GM21619 (cell line): ENCODE data around the gene ULBP2.
"Not testable (repeated sequence)": the region's sequence is repeated elsewhere in the genome, so short reads cannot be mapped to it uniquely, and the experiment has no call there.

ENCODE experiments used
- ATAC-seq: cut with Tn5 transposase; IDR thresholded peaks from one replicate; pipeline ENCODE4 v1.9.1; 2021; ENCODE audit not compliant: unreplicated experiment

Gene ULBP2

GRCh38 chr6:149908480-149908879 is 33.3 kb upstream of the ULBP2 start:
- not testable (repeated sequence) for ATAC-seq

- ATAC-seq: no peak
These were observed 31.9 kb upstream of the ULBP2 start for GRCh38 chr6:149909701-149910470.

GRCh38 chr6:149910721-149911151 is 31.1 kb upstream of the ULBP2 start:
- ATAC-seq: no peak

DNA sequence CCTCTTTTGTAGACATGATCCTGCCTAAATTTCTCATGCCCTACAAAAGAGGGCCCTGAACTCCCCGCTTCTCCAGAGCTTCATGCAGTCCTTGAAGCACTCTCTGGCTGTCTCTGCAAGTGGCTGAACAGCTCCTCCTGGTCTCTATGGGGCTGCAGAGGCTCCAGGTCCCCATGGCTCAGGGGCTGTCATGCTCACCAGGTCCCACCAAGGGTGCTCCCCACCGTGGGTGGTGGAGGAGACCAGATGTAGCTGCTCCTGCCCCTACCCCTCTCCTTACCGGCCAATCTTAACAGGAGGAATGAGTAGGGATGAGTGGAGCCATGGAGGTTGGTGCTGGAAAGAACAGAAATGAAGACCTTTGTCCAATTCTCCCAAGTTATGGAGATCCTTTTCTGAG is 29.1 kb upstream of the ULBP2 start:
- ATAC-seq: not testable (repeated sequence)

DNA sequence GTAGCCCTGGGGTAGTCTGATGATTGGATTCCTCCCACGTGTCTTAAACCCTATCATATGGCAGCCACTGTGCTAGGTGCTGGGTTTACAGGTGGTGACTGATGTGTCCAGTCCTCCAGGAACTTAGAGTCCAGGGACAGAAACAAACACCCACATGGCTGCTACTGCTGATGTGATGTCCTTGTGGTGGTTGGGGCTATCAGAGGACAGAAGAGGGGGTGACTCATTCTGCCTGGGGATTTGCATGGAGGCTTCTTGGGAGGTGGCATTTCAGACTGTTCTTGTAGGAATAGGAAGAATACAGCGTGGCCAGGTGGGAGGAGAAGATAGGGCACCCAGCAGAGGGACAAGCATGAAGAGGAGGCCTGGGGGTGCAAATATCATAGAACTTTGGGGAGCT is 28.7 kb upstream of the ULBP2 start:
- ATAC-seq: no peak

DNA sequence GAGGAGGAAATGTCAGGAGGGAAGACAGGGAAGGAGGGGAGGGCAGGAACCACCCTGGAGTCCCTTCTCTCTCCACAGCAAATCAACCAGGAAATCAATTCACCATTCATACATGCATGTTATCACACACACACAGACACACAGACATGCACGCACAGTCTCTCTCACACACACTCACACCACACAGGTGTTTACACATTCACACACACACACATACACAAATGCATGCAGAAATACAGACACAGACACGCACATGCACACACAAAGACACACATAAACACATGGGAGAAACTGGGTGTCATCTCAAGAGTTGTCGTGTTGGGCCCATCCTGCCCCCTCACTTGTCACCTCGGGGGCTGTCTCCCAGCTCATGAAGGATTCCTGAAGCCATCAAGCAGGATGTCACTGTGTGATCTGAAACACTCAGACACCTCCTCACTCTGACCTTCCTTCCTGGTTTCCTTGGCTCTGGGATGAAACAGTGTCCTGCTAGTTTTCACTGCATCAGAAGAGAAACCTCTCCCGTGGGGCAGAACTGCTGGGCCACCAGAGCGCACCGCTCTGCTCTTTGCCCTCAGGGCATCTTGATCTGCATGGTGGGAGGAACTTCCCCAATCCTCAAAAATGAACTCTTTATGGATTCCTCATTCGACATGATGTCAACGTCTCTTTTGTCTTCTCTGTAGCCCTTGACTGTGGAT is 28.1 kb upstream of the ULBP2 start:
- ATAC-seq: no peak

DNA sequence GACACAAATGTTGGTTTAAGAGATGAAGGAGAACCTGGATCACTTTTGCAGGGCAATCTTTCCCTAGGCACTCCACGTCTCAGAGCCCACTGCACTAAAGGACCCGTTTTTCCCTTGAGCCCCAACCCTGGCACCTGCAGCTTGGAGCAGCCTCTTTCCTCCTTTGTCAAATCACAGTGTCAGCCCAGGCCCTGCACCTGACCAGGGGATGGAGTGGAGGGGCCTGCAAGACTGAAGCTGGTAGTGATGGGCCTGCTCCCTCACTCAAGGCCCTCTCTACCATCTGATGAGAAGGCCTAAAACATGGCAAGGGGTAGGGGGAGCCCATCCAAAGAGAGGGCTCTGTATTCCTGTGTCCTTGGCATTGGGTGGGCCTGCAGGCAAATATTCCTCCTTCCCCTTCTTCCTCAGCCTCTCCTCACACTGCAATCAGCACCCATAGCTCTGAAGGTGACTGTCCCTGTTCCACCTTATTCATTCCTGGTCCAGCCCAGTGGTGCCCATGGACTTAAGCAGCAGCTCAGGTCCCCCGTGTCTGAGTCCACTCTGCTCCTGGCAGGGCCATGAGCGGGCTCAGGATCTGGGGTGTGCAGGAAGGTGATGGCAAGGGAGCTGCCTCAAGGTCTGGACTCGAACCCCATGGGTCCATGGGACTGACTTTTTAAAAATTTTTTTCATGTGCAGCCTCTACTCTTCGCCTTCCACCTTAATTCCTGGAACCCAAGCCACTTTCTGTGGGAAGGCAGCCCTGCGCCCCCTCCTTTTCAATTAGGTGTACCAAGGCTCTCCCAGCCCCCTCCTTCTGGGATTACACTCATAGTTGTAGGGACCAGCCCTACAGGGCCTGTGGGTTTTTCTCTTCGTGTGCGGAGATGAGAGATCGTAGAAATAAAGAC is 25.6 kb upstream of the ULBP2 start:
- ATAC-seq: no peak

GRCh38 chr6:149917679-149918078 is 24.1 kb upstream of the ULBP2 start:
- ATAC-seq: no peak

DNA sequence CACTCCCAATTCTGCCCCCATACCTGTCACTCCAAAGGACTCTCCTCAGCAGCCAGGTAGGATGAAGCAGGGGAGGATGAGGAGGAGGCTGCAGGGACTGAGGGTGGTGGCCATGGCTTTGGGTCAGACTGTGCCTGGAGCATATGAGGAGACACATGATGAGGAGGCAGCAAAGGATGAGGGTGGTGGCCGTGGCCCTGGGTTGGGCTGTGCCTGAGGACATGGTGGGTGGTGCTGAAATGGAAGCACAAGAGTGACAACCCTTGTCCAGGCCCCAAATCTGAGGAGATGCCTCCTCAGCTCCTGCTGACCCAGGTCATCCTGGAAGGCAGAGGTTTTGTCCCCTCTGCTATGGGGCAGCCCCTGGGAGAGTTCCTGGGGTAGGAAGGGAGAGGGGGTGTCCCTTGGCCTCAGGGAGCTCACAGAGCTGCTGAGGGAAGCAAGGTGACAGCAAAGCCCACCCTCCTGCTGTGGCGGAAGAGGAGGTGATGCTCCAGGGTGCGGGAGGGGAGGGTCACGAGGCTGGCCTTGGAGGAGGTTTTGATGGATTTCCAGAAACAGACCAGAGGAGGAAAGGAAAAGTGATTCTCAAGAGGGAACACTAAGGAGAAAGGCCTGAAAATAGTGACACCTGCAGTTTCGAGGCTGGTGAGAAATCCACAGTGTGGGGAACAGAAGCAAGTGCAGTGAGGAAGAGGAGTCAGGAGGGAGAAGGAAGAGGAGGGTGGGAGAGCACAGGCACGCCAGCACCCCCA is 23.5 kb upstream of the ULBP2 start:
- ATAC-seq: no peak

- not testable (repeated sequence) for ATAC-seq
These were observed 22.5 kb upstream of the ULBP2 start for GRCh38 chr6:149919126-149919833.

DNA sequence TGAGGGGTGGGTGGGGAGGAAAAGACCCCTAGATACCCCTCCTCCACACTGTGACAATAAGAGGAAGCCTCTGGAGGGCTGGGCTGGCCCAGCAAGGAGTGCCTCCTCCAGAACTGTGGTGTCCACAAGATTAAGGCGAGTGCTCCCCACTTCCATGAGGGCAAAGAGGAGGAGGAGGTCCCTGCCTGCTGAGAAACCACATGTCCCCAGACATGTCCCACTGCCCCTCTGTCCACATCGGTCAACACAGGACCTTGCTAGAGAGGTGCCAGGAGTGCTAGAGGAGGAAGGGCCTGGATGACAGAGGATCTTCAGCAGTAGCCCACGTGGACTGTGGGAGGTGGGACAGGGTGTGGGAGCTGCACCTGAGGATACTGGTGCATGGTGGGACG is 22.0 kb upstream of the ULBP2 start:
- ATAC-seq: no peak

DNA sequence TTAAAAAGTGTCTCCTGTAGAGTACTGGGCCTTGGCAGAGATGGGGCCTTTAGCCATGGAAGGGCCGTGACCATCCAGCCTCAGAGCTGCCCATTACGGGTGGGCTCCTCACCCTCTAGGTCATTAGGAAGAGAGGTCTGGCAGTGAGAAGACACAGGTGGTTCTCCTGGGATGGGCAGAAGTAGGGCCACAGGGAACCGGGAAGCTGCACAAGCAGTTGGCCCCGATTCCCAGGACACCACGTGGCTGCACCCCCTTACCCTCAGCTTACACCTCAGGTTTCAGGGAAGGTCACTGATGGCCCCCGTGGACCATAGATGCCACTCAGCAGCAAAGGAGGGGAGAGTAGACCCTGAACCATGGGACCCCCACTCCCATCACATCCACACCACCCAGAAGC is 20.5 kb upstream of the ULBP2 start:
- ATAC-seq: no peak

DNA sequence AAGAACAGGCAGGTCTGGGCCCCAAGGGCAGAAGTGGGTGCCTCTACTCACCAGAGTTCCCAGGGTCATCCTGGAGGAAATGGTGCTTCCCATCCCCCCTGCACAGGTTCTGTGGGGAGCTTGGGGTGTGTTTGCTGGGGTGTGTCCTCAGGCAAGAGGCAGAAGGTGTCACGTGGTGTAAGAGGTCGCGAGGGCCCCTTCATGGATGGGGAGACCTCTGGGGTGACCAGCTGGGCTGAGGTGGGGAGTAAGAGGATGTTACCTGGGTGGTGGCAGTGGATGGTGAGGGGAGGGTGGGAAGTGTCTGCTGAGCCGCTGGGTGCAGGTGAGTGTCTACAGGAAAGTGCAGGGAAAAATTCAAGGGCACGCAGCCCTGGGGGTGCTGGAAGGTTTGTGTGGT is 19.7 kb upstream of the ULBP2 start:
- ATAC-seq: not testable (repeated sequence)

- peak; percentile 50 for ATAC-seq
These were observed 19.0 kb upstream of the ULBP2 start, which contains the start of gene RAET1G for GRCh38 chr6:149922642-149923326. Gene RAET1G (minus strand): TSS chr6:149923121. CDS start chr6:149923010, 111 bp downstream.

DNA sequence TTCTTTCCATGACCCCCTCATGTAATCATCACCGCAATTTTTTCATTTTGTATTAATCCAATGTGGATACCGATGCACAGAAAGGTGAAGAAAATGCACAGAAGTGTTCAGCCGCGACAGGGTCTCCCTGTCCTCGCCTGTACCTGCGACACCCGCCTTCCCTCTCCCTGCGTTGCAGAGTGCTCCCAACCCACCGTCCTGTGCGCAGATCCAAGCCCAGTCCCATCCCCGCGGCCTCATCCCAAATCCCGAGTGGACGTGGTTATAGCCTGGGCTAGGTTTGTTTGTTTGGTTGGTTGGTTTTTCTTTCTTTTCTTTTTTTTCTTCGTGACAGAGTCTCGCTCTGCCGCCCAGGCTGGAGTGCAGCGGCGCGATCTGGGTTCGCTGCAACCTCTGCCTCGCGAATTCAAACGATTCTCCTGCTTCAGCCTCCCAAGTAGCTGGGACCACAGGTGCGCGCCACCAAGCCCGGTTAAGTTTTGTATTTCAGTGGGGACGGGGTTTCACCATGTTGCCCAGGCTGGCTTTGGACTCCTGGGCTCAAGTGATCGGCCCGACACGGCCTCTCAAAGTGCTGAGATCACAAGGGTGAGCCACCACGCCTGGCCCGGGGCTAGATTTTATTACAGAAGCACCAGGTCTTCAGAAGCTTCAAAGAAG is 18.4 kb upstream of the ULBP2 start:
- ATAC-seq: no peak

- no peak for ATAC-seq
These were observed 17.4 kb upstream of the ULBP2 start for GRCh38 chr6:149924206-149924932.

DNA sequence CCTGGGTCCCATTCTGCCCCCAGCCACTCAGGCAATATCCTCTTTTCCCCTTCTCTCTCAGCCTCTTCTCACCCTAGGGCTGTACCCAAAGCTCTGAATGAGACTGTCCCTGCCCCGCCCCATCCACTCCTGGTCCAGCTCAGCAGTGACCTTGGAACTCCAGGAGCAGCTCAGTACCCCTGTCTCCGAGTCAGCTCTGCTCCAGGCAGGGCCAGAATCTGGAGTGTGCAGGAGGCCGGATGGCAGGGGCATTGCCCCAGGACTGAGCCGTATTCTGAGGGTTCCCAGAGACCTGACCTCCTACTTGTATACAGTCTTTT is 16.9 kb upstream of the ULBP2 start:
- ATAC-seq: no peak

DNA sequence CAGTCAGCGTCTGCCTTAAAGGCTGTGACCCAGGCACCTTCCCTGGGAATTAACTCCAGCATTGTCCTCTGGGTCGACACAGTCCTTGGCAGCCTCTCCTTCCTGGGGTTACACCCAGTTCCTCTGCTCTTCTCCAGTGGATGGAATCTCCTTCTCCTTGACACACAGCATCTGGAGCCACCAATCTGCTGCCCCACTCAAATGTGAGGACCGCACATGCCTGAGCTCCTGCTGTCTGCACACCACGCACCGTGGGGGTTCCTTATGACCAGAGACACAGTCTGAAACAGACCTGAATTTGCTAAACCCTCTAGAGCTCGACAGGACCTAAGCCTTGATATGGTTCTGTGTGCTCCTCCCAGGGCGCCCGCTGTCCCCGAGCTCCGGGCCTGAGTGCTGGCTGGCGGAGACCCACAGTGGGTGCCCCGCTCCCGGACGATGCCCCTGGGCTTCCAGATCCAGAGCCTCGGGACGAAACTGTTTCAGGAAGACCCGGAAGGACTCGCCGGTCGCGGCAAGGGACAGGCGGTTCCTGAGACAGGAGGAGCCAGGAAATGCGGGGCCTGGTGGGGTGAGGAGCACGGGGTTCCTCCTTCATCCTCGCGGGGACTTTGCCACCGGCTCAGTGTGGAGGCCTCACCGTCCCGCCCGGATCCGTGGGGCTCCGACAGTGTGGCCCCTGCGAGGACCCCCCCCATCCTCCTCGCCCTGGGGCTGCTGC is 16.4 kb upstream of the ULBP2 start:
- no peak for ATAC-seq
